ENCODE results near the gene ACOX3.

- TF ChIP-seq ZNF785 (tag by site-specific recombination; IDR thresholded peaks at IDR 0.05): no peak
- no peak for TF ChIP-seq CTCF (tag by site-specific recombination; IDR thresholded peaks at IDR 0.05)
- no peak for TF ChIP-seq GLIS2 (tag by site-specific recombination; IDR thresholded peaks at IDR 0.05)
- no peak for TF ChIP-seq ZNF704 (tag by site-specific recombination; IDR thresholded peaks at IDR 0.05)
Observed at GRCh38 chr4:8359193-8359592, 81.3 kb downstream of the ACOX3 start.
